ENCODE results near the gene CARD11.

GRCh38 chr7:2959103-2959680 is 84.5 kb downstream of the CARD11 start:
- TF ChIP-seq CTCF (IDR thresholded peaks at IDR 0.05 in 8 of 11, conservative IDR thresholded peaks at IDR 0.05 in 3 of 11) (no peak), POLR2A (IDR thresholded peaks at IDR 0.05) (no peak), POLR2AphosphoS5 (IDR thresholded peaks at IDR 0.05) (peak in 1 of 3 donors; percentile 15)

All from spleen (tissue), 7 donors.